DOHH2 (cell line): ENCODE data around the gene SLC17A9.

Source experiments
- H3F3A ChIP-seq: fragments of 200-600 bp; sonication (generic), shearing (Covaris generic); 2 replicates; pipeline ENCODE4 v1.6.0; 2016; ENCODE audit warnings: antibody characterized with exemption, mild to moderate bottlenecking; ENCODE audit not compliant: control insufficient read depth, insufficient read depth
- H3K27ac ChIP-seq: fragments of 200-600 bp; sonication (generic); 2 replicates; pipeline ENCODE4 v1.5.1; 2014; ENCODE audit warnings: low read depth, mild to moderate bottlenecking, low read length, moderate library complexity
- H3K27me3 ChIP-seq: fragments of 200-600 bp; sonication (generic); 2 replicates; pipeline ENCODE4 v1.6.1; 2014; ENCODE audit warnings: mild to moderate bottlenecking, low read length, mixed read lengths; ENCODE audit not compliant: control insufficient read depth
- H3K36me3 ChIP-seq: fragments of 200-600 bp; sonication (generic); 2 replicates; pipeline ENCODE4 v1.6.1; 2014; ENCODE audit warnings: mild to moderate bottlenecking, low read length, moderate library complexity, mixed read lengths; ENCODE audit not compliant: control insufficient read depth
- H3K4me1 ChIP-seq: fragments of 200-600 bp; sonication (generic); 2 replicates; pipeline ENCODE4 v1.6.1; 2014; ENCODE audit warnings: mild to moderate bottlenecking, low read length, mixed read lengths; ENCODE audit not compliant: control insufficient read depth
- H3K4me2 ChIP-seq: fragments of 200-600 bp; sonication (generic); 2 replicates; pipeline ENCODE4 v1.6.0; 2014; ENCODE audit warnings: mild to moderate bottlenecking, low read length, moderate library complexity
- H3K4me3 ChIP-seq: fragments of 200-600 bp; sonication (generic); 2 replicates; pipeline ENCODE4 v1.5.1; 2014; ENCODE audit warnings: mild to moderate bottlenecking, low read length, mixed read lengths
- H3K79me2 ChIP-seq: fragments of 200-600 bp; sonication (generic); 2 replicates; pipeline ENCODE4 v1.6.1; 2014; ENCODE audit warnings: mild to moderate bottlenecking, low read length, mixed read lengths; ENCODE audit not compliant: control insufficient read depth
- H3K9me2 ChIP-seq: fragments of 200-600 bp; sonication (generic); replicated peaks from 2 replicates; pipeline ENCODE4 v1.6.1; 2014; ENCODE audit warnings: mild to moderate bottlenecking, low read length, mixed read lengths; ENCODE audit not compliant: control insufficient read depth
- H3K9me3 ChIP-seq: fragments of 200-600 bp; sonication (generic); 2 replicates; pipeline ENCODE4 v1.6.1; 2014; ENCODE audit warnings: antibody characterized with exemption, low read length, mixed read lengths; ENCODE audit not compliant: control insufficient read depth, insufficient read depth
- H4K20me1 ChIP-seq: fragments of 200-600 bp; sonication (generic); 2 replicates; pipeline ENCODE4 v1.6.0; 2014; ENCODE audit warnings: low read depth, mild to moderate bottlenecking, antibody characterized with exemption, low read length, moderate library complexity; ENCODE audit not compliant: control insufficient read depth, insufficient read depth
- CTCF ChIP-seq: fragments of 200-600 bp; sonication (generic); IDR thresholded peaks from one replicate; pipeline ENCODE4 v1.5.1; 2014; ENCODE audit warnings: antibody characterized with exemption, mild to moderate bottlenecking, low read depth, low read length; ENCODE audit not compliant: poor library complexity, severe bottlenecking
- EZH2phosphoT487 ChIP-seq: fragments of 200-600 bp; sonication (generic); IDR thresholded peaks from 2 replicates; pipeline ENCODE4 v1.6.1; 2017; ENCODE audit warnings: borderline replicate concordance, mild to moderate bottlenecking, antibody characterized with exemption, low read length, moderate library complexity, mixed read lengths

SLC17A9 gene

DNA sequence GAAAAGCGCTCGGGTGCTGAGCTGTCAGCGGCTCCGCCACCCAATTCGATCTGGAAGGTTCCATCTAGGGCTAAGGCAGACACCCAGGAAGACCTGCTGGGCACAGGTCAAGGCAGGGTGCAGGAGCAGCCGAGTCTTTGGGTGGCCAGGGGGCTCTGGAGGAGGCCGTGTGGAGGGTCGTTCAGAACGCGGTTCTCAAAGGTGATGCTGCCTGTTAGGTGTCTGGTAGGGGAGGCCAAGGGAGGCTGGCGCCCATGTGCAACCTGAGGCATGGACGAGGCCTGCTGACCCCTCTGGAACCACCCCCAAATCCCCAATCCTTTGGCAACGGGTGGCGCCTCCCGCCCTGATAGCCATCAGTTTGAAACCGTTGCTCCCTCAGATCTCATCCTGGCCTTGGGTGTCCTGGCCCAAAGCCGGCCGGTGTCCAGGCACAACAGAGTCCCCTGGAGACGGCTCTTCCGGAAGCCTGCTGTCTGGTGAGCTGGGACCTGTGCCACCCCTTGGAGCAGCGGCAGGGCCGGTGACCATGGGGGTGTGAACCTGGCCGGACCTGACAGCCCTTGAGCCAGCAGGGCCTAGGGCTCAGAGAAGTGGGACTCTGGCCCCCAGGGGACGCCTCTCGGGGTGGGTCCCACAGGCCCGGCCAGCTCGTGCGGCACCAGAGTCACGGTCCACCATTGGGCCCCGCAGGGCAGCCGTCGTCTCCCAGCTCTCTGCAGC is 10.5 kb downstream of the SLC17A9 start:
- Histone ChIP-seq H3K9me3 (no peaks in the 10 kb centered on the region), H3K4me1 (no peaks in the 10 kb centered on the region), H3F3A (no peaks in the 10 kb centered on the region), H3K36me3 (peaks cover 67% of the 10 kb centered on the region), H3K9me2 (no peaks in the 10 kb centered on the region), H3K27ac (no peak overlapping the region), H3K4me2 (no peak overlapping the region), H3K79me2 (peaks cover under 1% of the 10 kb centered on the region; the same call in 1 of the 2 replicates), H3K4me3 (no peak overlapping the region), H3K27me3 (no peaks in the 10 kb centered on the region), H4K20me1 (no peaks in the 10 kb centered on the region; the same call in 1 of the 2 replicates)
- TF ChIP-seq EZH2phosphoT487, result no peak

DNA sequence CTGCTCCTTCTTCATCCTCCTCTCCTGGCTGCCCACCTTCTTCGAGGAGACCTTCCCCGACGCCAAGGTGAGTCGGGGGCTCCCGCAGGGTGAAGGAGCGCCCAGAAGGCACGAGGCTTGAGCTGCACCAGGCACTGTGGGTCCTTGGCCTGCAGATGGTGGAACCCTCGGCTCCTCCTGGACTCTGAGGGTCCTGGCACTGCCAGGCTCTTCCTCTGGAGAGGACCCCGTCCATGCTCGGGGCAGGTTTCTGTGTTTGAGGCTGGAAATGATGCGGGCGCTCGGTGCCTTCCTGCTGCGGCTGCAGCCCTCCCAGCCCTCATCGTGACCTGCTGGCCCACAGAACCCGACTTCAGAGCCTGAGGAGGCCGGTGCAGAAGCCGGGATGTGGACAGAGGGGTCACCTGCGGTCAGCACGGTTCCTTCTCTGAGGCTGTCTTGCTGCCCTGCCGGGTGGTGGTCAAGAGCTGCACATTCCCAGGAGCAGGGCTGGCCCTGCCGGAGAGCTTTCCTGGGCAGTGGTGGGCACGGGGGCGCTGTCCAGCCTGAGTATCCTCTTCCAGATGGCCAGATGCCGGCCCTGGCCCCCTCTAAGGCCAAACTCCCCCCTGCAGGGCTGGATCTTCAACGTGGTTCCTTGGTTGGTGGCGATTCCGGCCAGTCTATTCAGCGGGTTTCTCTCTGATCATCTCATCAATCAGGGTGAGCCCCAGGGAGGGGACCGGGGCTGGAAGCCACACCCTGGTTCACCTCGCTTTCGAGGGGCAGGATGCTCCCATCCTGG is 11.3 kb downstream of the SLC17A9 start:
- no peak for TF ChIP-seq CTCF
- no peak for TF ChIP-seq EZH2phosphoT487

DNA sequence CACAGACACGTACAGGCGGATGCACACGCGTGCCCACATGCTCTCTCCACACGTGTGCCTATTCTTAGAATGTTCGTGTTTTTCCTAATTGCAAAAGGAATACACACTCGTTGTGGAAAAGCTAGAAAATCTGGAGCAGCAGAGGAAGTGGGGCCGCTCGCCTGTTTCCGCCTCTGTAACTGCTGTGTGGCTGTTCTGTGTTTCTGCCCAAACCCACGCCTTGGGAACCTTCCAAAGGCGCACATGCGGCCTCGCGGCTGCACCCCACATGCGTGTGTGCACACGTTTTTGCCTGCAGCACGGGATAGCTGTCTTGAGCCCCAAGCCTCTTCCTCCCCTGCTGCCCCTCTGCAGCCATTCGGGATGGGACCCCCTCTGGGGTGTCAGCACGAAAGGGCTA is 12.2 kb downstream of the SLC17A9 start:
- H3K79me2 ChIP-seq, result no peaks in the 10 kb centered on the region
- H3K9me3 ChIP-seq, result no peaks in the 10 kb centered on the region
- TF ChIP-seq EZH2phosphoT487 (no peak), CTCF (no peak)
- no peaks in the 10 kb centered on the region for H3K9me2 ChIP-seq
- H3K27me3 ChIP-seq, result no peaks in the 10 kb centered on the region
- H3K36me3 ChIP-seq, result peaks cover 53% of the 10 kb centered on the region
- no peaks in the 10 kb centered on the region; the same call in 1 of the 2 replicates for H4K20me1 ChIP-seq
- H3K4me2 ChIP-seq, result no peak overlapping the region
- H3K4me1 ChIP-seq, result no peaks in the 10 kb centered on the region
- no peak overlapping the region for H3K27ac ChIP-seq
- H3K4me3 ChIP-seq, result no peak overlapping the region
- H3F3A ChIP-seq, result 0 out of 2 replicates have a peak, but pooled peaks cover 4% of the 10 kb centered on the region

More for the DNA sequence above, 11.3 kb downstream of the SLC17A9 start:
- H3K27ac ChIP-seq, result no peak overlapping the region
- no peaks in the 10 kb centered on the region for H3K27me3 ChIP-seq
- no peaks in the 10 kb centered on the region for H3K9me2 ChIP-seq
- no peaks in the 10 kb centered on the region; the same call in 1 of the 2 replicates for H4K20me1 ChIP-seq
- H3F3A ChIP-seq, result 0 out of 2 replicates have a peak, but pooled peaks cover 4% of the 10 kb centered on the region
- H3K4me1 ChIP-seq, result no peaks in the 10 kb centered on the region
- H3K9me3 ChIP-seq, result no peaks in the 10 kb centered on the region
- no peak overlapping the region for H3K4me2 ChIP-seq
- H3K36me3 ChIP-seq, result peaks cover 60% of the 10 kb centered on the region
- H3K4me3 ChIP-seq, result no peak overlapping the region
- H3K79me2 ChIP-seq, result no peaks in the 10 kb centered on the region

DNA sequence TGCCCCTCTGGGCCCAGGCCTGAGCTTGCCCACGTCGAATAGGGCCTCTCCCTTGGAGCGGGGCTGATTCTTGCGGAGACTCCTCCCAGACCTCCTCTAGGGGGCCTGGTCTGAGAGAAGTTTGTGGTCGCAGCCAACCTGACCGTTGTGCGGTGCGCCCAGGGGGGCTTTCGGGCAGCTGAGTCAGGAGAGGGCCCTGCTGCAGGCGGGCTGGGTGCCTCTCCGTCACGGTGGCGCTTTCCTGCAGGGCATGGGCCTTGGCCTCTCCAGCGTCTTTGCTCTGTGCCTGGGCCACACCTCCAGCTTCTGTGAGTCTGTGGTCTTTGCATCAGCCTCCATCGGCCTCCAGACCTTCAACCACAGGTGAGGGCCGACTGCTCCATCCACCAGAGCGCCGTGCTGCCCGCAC is 12.9 kb downstream of the SLC17A9 start:
- Histone ChIP-seq H4K20me1 (no peaks in the 10 kb centered on the region; the same call in 1 of the 2 replicates), H3K4me3 (no peak overlapping the region), H3K27me3 (no peaks in the 10 kb centered on the region), H3K79me2 (no peaks in the 10 kb centered on the region), H3F3A (0 out of 2 replicates have a peak, but pooled peaks cover 4% of the 10 kb centered on the region), H3K9me3 (no peaks in the 10 kb centered on the region), H3K27ac (no peak overlapping the region), H3K36me3 (peaks cover 47% of the 10 kb centered on the region), H3K4me2 (no peak overlapping the region), H3K4me1 (no peaks in the 10 kb centered on the region), H3K9me2 (no peaks in the 10 kb centered on the region)
- TF ChIP-seq EZH2phosphoT487, result no peak
- no peak for TF ChIP-seq CTCF
